Esophagus muscularis mucosa (tissue), 4 donors: ENCODE results near the gene MBD1. TPM values are rescaled to one million over a fixed set of nuclear protein-coding genes. Genes with fewer than 3 reads are reported as not detected.

Source experiments
- DNase-seq: peaks from one replicate; pipeline ENCODE4 v3.0.0-alpha.2; 2017; ENCODE audit errors: extremely low spot score
- H3K27ac ChIP-seq, 4 donors: fragments of 200-600 bp; sonication (generic); replicated peaks in 1 of 4; 1 replicate in 3 of 4; 2 replicates in 1 of 4; pipeline ENCODE4 v1.5.1; 2016 to 2019; ENCODE audit warnings: mild to moderate bottlenecking in 1 of 4
- H3K27me3 ChIP-seq, 4 donors: fragments of 200-600 bp; sonication (generic); one replicate each; pipeline versions ENCODE4 v1.5.1 to v1.6.0; 2016 to 2019
- H3K36me3 ChIP-seq, 4 donors: fragments of 200-600 bp; sonication (generic); one replicate each; pipeline ENCODE4 v1.5.1; 2016 to 2019
- H3K4me1 ChIP-seq, 4 donors: fragments of 200-600 bp; sonication (generic); one replicate each; pipeline ENCODE4 v1.5.1; 2016 to 2019
- H3K4me3 ChIP-seq, 4 donors: fragments of 200-600 bp; sonication (generic); 1 replicate in 2 of 4; 2 replicates in 2 of 4; pipeline ENCODE4 v1.5.1; 2016 to 2019; ENCODE audit warnings: mild to moderate bottlenecking in 4 of 4, moderate library complexity in 1 of 4
- H3K9me3 ChIP-seq, 4 donors: fragments of 200-600 bp; sonication (generic); 1 replicate in 3 of 4; 2 replicates in 1 of 4; pipeline ENCODE4 v1.5.1; 2016 to 2019
- EP300 ChIP-seq: sonication (generic); formaldehyde crosslinking; IDR thresholded peaks from one replicate; pipeline ENCODE4 v1.6.1; 2017; ENCODE audit warnings: antibody characterized with exemption
- POLR2A ChIP-seq: fragments of 450-650 bp; IDR thresholded peaks from one replicate; pipeline ENCODE4 v1.6.1; 2017; ENCODE audit warnings: antibody characterized with exemption, moderate library complexity, mild to moderate bottlenecking, low read depth
- POLR2AphosphoS5 ChIP-seq, 2 donors: sonication (generic); formaldehyde crosslinking; IDR thresholded peaks; one replicate each; pipeline ENCODE4 v1.6.1; 2017; ENCODE audit warnings: antibody characterized with exemption in 2 of 2
- WGBS: methylation state at CpG from one replicate; pipeline ENCODE4 v1.1.5; 2018; 5-methylcytosine and 5-hydroxymethylcytosine counted together
- intact Hi-C: fragments of 100-400 bp; cut with DNase I; formaldehyde crosslinking; loops from one replicate; pipeline ENCODE4 v1.15.1; 2023
- total RNA-seq, 4 donors: library from RNA; depleted of rRNA; stranded (reverse); fragments of >200 nt; gene quantifications; one replicate each; pipeline versions ENCODE4 v1.1.0 to v1.2.1, GENCODE V29; 2016
- TF ChIP-seq, protein P1 (sequence below), 3 experiments: fragments of 200-600 bp in 2 of 3; fragments of 450-650 bp in 1 of 3; sonication (generic) in 2 of 3; IDR thresholded peaks; one replicate each; pipeline ENCODE4 v1.5.1; 2017 to 2019; ENCODE audit warnings: antibody characterized with exemption in 3 of 3, mild to moderate bottlenecking in 2 of 3, moderate library complexity in 1 of 3

The MBD1 gene
- total RNA-seq, 4 donors from 2014 or later: 65.6 to 101 (median 79.8) TPM

DNA sequence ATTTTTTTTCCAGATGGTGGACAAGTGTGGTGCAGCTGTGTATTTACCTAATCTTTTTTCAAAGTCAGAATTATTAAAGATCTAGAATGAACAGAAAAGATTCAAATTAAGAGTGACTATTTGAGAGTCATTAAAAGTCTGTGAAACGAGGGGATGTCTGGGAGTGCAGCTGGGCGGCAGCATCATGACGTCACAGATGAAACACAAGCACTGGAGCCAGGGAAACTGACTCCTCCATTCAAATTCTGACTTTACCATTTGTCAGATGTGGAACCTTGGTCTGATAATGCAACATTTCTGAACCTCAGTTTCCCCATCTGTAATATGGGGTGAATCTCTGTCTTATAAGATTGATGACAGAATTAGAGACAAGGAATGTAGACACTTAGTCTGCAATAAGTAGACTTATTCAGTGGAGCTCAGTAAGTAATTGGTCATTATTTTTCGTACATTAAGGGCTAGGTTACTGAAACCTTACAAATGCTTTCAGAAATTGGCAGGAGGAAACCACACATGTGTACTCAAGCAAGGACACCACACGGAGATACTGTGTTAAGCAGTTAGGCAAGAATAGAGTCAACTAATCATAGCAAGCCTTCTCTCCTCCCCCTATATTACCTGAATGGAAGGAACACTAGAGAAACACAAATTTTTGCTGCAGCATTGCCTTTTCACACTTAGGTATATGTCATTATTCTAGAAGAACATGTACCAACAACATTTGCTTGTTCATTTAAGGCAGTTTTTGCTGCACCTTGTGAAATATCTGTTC, 34.0 kb upstream of the MBD1 start:
- no peaks in the 10 kb centered on the region for H3K36me3 ChIP-seq
- H3K9me3 ChIP-seq: no peaks in the 10 kb centered on the region
- H3K27ac ChIP-seq: no peak overlapping the region
- peaks cover 0 to 17% (median 0%) of the 10 kb centered on the region in 4 donors for H3K27me3 ChIP-seq
- H3K4me3 ChIP-seq: no peak overlapping the region
- H3K4me1 ChIP-seq: no peaks in the 10 kb centered on the region
- TF ChIP-seq POLR2AphosphoS5 (IDR thresholded peaks at IDR 0.05): no peak
- no peak for TF ChIP-seq EP300
- TF ChIP-seq, protein P1, sequence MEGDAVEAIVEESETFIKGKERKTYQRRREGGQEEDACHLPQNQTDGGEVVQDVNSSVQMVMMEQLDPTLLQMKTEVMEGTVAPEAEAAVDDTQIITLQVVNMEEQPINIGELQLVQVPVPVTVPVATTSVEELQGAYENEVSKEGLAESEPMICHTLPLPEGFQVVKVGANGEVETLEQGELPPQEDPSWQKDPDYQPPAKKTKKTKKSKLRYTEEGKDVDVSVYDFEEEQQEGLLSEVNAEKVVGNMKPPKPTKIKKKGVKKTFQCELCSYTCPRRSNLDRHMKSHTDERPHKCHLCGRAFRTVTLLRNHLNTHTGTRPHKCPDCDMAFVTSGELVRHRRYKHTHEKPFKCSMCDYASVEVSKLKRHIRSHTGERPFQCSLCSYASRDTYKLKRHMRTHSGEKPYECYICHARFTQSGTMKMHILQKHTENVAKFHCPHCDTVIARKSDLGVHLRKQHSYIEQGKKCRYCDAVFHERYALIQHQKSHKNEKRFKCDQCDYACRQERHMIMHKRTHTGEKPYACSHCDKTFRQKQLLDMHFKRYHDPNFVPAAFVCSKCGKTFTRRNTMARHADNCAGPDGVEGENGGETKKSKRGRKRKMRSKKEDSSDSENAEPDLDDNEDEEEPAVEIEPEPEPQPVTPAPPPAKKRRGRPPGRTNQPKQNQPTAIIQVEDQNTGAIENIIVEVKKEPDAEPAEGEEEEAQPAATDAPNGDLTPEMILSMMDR (IDR thresholded peaks at IDR 0.05): no peak
- no peak for TF ChIP-seq POLR2A
- DNase-seq: no peak
- intact Hi-C loops: no loop called here
- 51% methylated on average over 5 of the region's 5 CpGs for WGBS

DNA sequence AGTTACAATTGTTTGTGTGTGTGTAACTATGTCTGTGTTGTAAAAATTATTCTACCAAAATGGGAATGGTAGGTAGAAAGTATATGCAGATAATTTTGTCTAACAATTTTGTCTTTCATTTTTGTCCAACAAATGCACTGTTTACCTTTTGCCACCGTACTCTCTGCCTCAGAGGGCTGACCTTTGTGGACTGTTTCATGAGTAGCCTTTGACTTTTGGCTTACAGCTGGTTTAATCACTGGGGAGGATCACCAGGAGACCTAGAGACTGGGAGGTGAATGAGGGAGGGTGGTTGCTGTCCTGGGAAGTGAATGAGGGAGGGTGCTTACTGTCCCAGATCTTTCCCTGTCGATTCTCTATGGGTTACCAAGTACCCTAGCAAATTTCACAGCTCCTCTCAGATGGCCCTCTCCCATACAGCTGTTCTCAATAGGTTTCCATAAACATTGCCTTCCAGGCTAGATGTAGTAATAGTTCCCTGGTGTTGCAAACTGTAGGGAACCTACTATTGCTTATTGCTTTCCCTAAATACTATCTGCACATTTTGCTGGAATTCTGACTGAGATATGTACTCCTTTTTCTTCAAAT, 32.6 kb upstream of the MBD1 start:
- 27% methylated on average over 2 of the region's 2 CpGs for WGBS
- intact Hi-C loops: no loop called here
- Histone ChIP-seq H3K36me3 (no peaks in the 10 kb centered on the region), H3K4me3 (no peak overlapping the region), H3K27ac (no peak overlapping the region), H3K9me3 (no peaks in the 10 kb centered on the region), H3K4me1 (no peaks in the 10 kb centered on the region), H3K27me3 (peaks cover 0 to 17% (median 0%) of the 10 kb centered on the region in 4 donors)
- no peak for TF ChIP-seq POLR2AphosphoS5 (IDR thresholded peaks at IDR 0.05)
- no peak for TF ChIP-seq POLR2A
- TF ChIP-seq, protein P1 (IDR thresholded peaks at IDR 0.05): no peak
- TF ChIP-seq EP300: no peak
- DNase-seq: no peak

DNA sequence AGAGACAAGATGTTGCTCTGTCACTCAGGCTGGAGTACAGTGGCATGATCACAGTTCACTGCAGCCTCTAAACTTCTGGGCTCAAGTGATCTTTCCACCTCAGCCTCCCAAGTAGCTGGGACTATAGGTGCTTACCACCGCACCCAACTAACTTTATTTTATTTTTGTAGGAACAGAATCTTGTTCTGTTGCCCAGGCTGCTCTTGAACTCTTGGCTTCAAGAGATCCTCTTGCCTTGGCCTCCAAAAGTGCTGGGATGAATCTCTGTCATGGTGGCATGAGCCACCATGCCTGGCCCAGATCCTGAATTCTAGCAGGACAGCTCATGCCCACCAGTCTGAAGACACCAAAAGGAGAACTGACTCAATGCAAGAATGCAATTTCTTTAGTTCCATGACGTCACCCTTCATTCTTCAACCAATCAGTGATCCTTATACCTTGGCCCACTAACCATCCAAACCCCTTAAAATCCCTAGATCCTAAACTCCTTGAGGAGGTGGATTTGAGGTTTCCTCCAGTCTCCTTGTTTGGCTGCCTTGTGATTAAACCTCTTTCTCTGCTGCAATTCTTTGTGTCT, 31.8 kb upstream of the MBD1 start:
- peaks cover 0 to 5% (median 4%) of the 10 kb centered on the region in 4 donors for H3K4me1 ChIP-seq
- H3K4me3 ChIP-seq: no peak overlapping the region
- no peak for TF ChIP-seq EP300
- TF ChIP-seq, protein P1 (IDR thresholded peaks at IDR 0.05): no peak
- no peak overlapping the region for H3K27ac ChIP-seq
- no peak for DNase-seq
- 83% methylated on average over 2 of the region's 2 CpGs for WGBS
- H3K36me3 ChIP-seq: no peaks in the 10 kb centered on the region
- peaks cover 0 to 17% (median 0%) of the 10 kb centered on the region in 4 donors for H3K27me3 ChIP-seq
- no peaks in the 10 kb centered on the region for H3K9me3 ChIP-seq
- intact Hi-C loops: no loop called here

DNA sequence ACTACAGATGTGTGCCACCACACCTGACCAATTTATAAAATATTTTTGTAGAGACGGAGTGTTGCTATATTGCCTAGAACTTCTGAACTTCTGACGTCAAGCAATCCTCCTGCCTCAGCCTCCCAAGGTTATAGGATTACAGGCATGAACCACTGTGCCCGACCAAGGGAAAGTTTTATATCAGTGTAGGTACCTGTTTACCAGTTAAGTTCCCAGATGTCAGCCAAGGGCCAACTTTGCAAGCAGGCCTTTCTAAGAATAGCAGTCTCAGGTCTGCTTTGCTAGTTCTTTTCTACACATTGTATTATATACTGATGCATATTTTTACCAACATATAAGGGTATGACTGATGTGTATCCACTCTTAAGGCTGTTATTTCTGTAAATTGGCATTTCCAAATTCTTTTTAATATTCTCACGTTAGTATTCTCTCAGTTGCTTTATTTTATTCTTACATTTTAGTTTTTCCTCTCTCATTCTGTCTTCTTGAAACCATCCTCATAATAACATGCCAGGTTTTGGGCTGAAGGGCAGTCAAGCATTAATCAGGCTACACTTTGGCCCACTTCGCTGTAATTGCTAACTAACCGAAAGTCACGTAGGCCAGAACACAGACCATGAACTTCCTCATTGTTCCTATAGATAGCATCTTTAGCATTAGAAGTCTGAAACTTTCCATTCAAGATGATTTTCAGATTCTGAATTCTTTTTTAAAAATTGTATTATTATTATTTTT, 31.1 kb upstream of the MBD1 start:
- intact Hi-C loops: no loop called here
- 80% methylated on average over 7 of the region's 7 CpGs for WGBS
- Histone ChIP-seq H3K27me3 (peaks cover 0 to 17% (median 0%) of the 10 kb centered on the region in 4 donors), H3K27ac (no peak overlapping the region), H3K4me1 (peaks cover 0 to 11% (median 8%) of the 10 kb centered on the region in 4 donors), H3K9me3 (no peaks in the 10 kb centered on the region), H3K4me3 (no peak overlapping the region), H3K36me3 (no peaks in the 10 kb centered on the region)
- no peak for DNase-seq
- TF ChIP-seq POLR2A: no peak
- TF ChIP-seq EP300: no peak

DNA sequence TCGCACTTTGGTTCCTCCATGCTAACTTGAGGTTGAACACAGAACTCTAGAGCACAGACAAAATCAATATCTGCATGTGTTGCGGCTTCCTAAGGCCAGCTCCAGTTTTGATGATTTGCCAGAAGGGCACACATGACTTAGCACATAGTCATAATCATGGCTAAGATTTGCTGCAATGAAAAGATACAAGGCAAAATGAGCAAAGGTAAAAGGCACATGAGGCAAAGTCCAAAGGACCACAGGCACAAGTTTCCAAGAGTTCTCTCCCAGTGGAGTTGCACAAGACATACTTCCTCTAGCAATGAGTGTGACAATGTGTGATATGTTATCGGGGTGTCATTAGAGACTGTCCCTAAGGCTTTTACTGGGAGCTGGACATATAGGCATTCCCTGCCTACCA, 30.3 kb upstream of the MBD1 start:
- no peak for DNase-seq
- no peaks in the 10 kb centered on the region for H3K9me3 ChIP-seq
- H3K4me3 ChIP-seq: no peak overlapping the region
- no peak overlapping the region for H3K27ac ChIP-seq
- intact Hi-C loops: no loop called here
- H3K4me1 ChIP-seq: peaks cover 5 to 16% (median 14%) of the 10 kb centered on the region in 4 donors
- no peak for TF ChIP-seq POLR2A
- no peak for TF ChIP-seq EP300
- TF ChIP-seq POLR2AphosphoS5 (IDR thresholded peaks at IDR 0.05): no peak
- TF ChIP-seq, protein P1 (IDR thresholded peaks at IDR 0.05): no peak
- 83% methylated on average over 3 of the region's 3 CpGs for WGBS
- H3K27me3 ChIP-seq: peaks cover 0 to 15% (median 0%) of the 10 kb centered on the region in 4 donors
- no peaks in the 10 kb centered on the region for H3K36me3 ChIP-seq
